K562 (cell line): ENCODE data around the gene PPM1G. TPM values are rescaled to one million over a fixed set of nuclear protein-coding genes. Genes with fewer than 3 reads are reported as not detected.

ENCODE experiments used
- ATAC-seq: fragments of 200-7000 bp; cut with Tn5 transposase; 3 replicates; pipeline ENCODE4 v1.9.1; 2020; ENCODE audit warnings: moderate library complexity
- BruUV-seq: library from RNA; stranded (reverse); fragments of 400-500 nt; replicated peaks from 2 replicates; lab custom pipeline; 2021; lab: Mats Ljungman, UMichigan
- CTCF ChIA-PET: fragments of 300-600 bp; formaldehyde crosslinking; extraction: SDS; loops from one replicate; lab custom pipeline; 2021; ENCODE audit warnings: low intra/inter-chr PET ratio; lab: Yijun Ruan, JAX
- POLR2A ChIA-PET: fragments of 300-600, 350-650 bp; sonication (Branson Sonifier 250); formaldehyde crosslinking; extraction: SDS; loops from one replicate; lab custom pipeline; 2021; ENCODE audit warnings: antibody characterized with exemption, inconsistent platforms; lab: Yijun Ruan, JAX
- DNase-seq, 4 experiments: peaks; one replicate each; pipeline versions ENCODE4 v3.0.0 to v3.0.0-alpha.2; 2011 to 2018; ENCODE audit warnings: low spot score in 3 of 4, mixed read lengths in 3 of 4; ENCODE audit errors: extremely low read depth in 1 of 4
- FAIRE-seq: peaks from 2 replicates; lab custom pipeline; 2011; peaks lifted over from hg19 to GRCh38; lab: Jason Lieb, UNC
- H2AFZ ChIP-seq: 2 replicates; pipeline ENCODE4 v1.6.0; 2011; ENCODE audit warnings: low read depth, low read length, control low read depth, inconsistent platforms
- H3K27ac ChIP-seq: fragments of 200-600 bp; 3 replicates; pipeline ENCODE4 v1.8.0; 2011; ENCODE audit warnings: low read depth, mild to moderate bottlenecking, control low read depth, inconsistent platforms, low read length, moderate library complexity, mixed read lengths; ENCODE audit errors: extremely low read depth
- H3K27me3 ChIP-seq, 2 experiments: fragments of 300-600 bp in 1 of 2; 2 replicates in 1 of 2; 3 replicates in 1 of 2; pipeline versions ENCODE4 v1.6.0 to v1.8.0; 2011; ENCODE audit warnings: inconsistent platforms in 2 of 2, low read length in 2 of 2, mild to moderate bottlenecking in 1 of 2, mixed read lengths in 1 of 2, moderate library complexity in 1 of 2; ENCODE audit not compliant: control insufficient read depth in 2 of 2, insufficient read depth in 2 of 2
- H3K36me3 ChIP-seq: fragments of 300-600 bp; 3 replicates; pipeline ENCODE4 v1.8.0; 2011; ENCODE audit warnings: mild to moderate bottlenecking, low read length, inconsistent platforms; ENCODE audit not compliant: control insufficient read depth, insufficient read depth
- H3K4me1 ChIP-seq, 2 experiments: fragments of 200-600 bp in 1 of 2; replicated peaks in 1 of 2; 2 replicates in 1 of 2; 3 replicates in 1 of 2; pipeline versions ENCODE4 v1.5.1 to v1.8.0; 2011; ENCODE audit warnings: inconsistent platforms in 2 of 2, low read length in 2 of 2, mild to moderate bottlenecking in 1 of 2, mixed read lengths in 1 of 2, moderate library complexity in 1 of 2; ENCODE audit not compliant: control insufficient read depth in 2 of 2, insufficient read depth in 2 of 2
- H3K4me2 ChIP-seq: 2 replicates; pipeline ENCODE4 v1.6.1; 2011; ENCODE audit warnings: low read length, control low read depth, inconsistent platforms, mixed read lengths; ENCODE audit not compliant: insufficient read depth
- H3K4me3 ChIP-seq: fragments of 200-600 bp; sonication (generic), shearing (Covaris generic); 2 replicates; pipeline ENCODE4 v1.5.1; 2016; ENCODE audit warnings: control low read depth, inconsistent platforms
- H3K79me2 ChIP-seq: fragments of 200-600 bp; 3 replicates; pipeline ENCODE4 v1.8.0; 2011; ENCODE audit warnings: low read length, inconsistent platforms; ENCODE audit not compliant: control insufficient read depth, insufficient read depth
- H3K9ac ChIP-seq, 2 experiments: 2 replicates each; pipeline versions ENCODE4 v1.6.0 to v1.6.1; 2011; ENCODE audit warnings: low read depth in 2 of 2, low read length in 2 of 2, control low read depth in 1 of 2, inconsistent platforms in 1 of 2, mild to moderate bottlenecking in 1 of 2, mixed read lengths in 1 of 2; ENCODE audit not compliant: insufficient read depth in 1 of 2
- H3K9me1 ChIP-seq: one replicate; pipeline ENCODE4 v1.6.0; 2011; ENCODE audit warnings: inconsistent platforms, mild to moderate bottlenecking, low read length, moderate library complexity; ENCODE audit not compliant: control insufficient read depth, insufficient read depth
- H3K9me3 ChIP-seq: replicated peaks from 2 replicates; pipeline ENCODE4 v1.5.1; 2011; ENCODE audit warnings: low read depth, low read length, inconsistent platforms; ENCODE audit not compliant: control insufficient read depth, insufficient read depth
- H4K20me1 ChIP-seq: replicated peaks from 2 replicates; pipeline ENCODE4 v1.6.1; 2011; ENCODE audit warnings: low read length, inconsistent platforms, mixed read lengths; ENCODE audit not compliant: control insufficient read depth, insufficient read depth
- CBX1 ChIP-seq: sonication (generic); IDR thresholded peaks from 2 replicates; pipeline ENCODE4 v1.6.1; 2016; ENCODE audit warnings: antibody characterized with exemption, low read depth, mild to moderate bottlenecking
- CHCHD3 ChIP-seq: fragments of 250-450 bp; sonication (Bioruptor Pico); IDR thresholded peaks from 2 replicates; pipeline ENCODE4 v2.1.2; 2022; ENCODE audit warnings: mild to moderate bottlenecking
- FOXA1 ChIP-seq: fragments of 450-650 bp; IDR thresholded peaks from 2 replicates; pipeline ENCODE4 v1.6.1; 2016; ENCODE audit warnings: mild to moderate bottlenecking, borderline replicate concordance
- HNRNPH1 ChIP-seq: fragments of 200-400 bp; formaldehyde crosslinking; optimal IDR thresholded peaks from 2 replicates; pipeline ENCODE3; 2017; ENCODE audit warnings: low read depth, mild to moderate bottlenecking, low read length, moderate library complexity
- MYBL2 ChIP-seq, 2 experiments: fragments of 450-650 bp in 1 of 2; sonication (generic) in 1 of 2; formaldehyde crosslinking in 1 of 2; IDR thresholded peaks; 2 replicates each; pipeline versions ENCODE4 v1.6.1 to v1.8.1; 2017 to 2022; ENCODE audit warnings: borderline replicate concordance in 1 of 2, inconsistent platforms in 1 of 2, low read depth in 1 of 2, mild to moderate bottlenecking in 1 of 2, missing genetic modification reagents in 1 of 2, moderate library complexity in 1 of 2
- SIN3A ChIP-seq, 2 experiments: fragments of 150-350 bp in 1 of 2; IDR thresholded peaks; 2 replicates each; pipeline ENCODE4 v1.6.1; 2011 to 2016; ENCODE audit warnings: borderline replicate concordance in 2 of 2, low read depth in 2 of 2, low read length in 2 of 2, mild to moderate bottlenecking in 2 of 2, moderate library complexity in 2 of 2; ENCODE audit not compliant: control insufficient read depth in 1 of 2
- SRSF3 ChIP-seq: fragments of 200-400 bp; formaldehyde crosslinking; IDR thresholded peaks from 2 replicates; pipeline ENCODE4 v1.6.1; 2016; ENCODE audit warnings: mild to moderate bottlenecking, low read length, moderate library complexity; ENCODE audit not compliant: insufficient read depth
- TARDBP ChIP-seq: fragments of 450-650 bp; IDR thresholded peaks from 2 replicates; pipeline ENCODE4 v1.6.1; 2016
- ZFP1 ChIP-seq: fragments of 450-650 bp; formaldehyde crosslinking; IDR thresholded peaks from 2 replicates; pipeline ENCODE4 v1.4.0; 2020; ENCODE audit warnings: mild to moderate bottlenecking, mixed read lengths
- ZZZ3 ChIP-seq: fragments of 450-650 bp; IDR thresholded peaks from 2 replicates; pipeline ENCODE4 v1.6.1; 2016; ENCODE audit warnings: antibody characterized with exemption, mild to moderate bottlenecking, moderate library complexity
- WGBS: fragments of 100-300 bp; shearing (Covaris generic); methylation state at CpG from one replicate; pipeline ENCODE4 v1.1.6; 2016; ENCODE audit warnings: low coverage, mixed read lengths; ENCODE audit not compliant: insufficient coverage; ENCODE audit errors: missing lambda C conversion rate; 5-methylcytosine and 5-hydroxymethylcytosine counted together
- in situ Hi-C: fragments of 300-500 bp; cut with MboI; formaldehyde crosslinking; loops from 4 replicates; pipeline ENCODE4 v1.15.0; 2018; ENCODE audit warnings: inconsistent platforms, mixed read lengths
- intact Hi-C: fragments of 100-400 bp; cut with micrococcal nuclease; formaldehyde crosslinking; loops from 2 replicates; pipeline ENCODE4 v1.14.2; 2022
- polyA plus RNA-seq, 8 experiments: library from polyadenylated mRNA; depleted of rRNA in 4 of 8; stranded (reverse) in 5 of 8; unstranded in 3 of 8; fragments of >200 nt; fragmentation: Nextera tagmentation in 2 of 8; fragmentation: Illumina TruSeq in 1 of 8; extraction: Ambion mirVana in 2 of 8; extraction: Trizol in 1 of 8; gene quantifications; 2 replicates each; pipeline versions ENCODE4 v1.2.1 to v1.2.3, GENCODE V29; 2011 to 2014; ENCODE audit warnings: inconsistent platforms in 1 of 8, missing spikeins in 1 of 8
- total RNA-seq, 7 experiments: library from RNA; depleted of rRNA in 6 of 7; stranded (reverse); fragments of >200 nt in 6 of 7; fragmentation: Illumina TruSeq in 2 of 7; extraction: Trizol in 2 of 7; gene quantifications; 2 replicates each; pipeline versions ENCODE4 v1.2.1 to v1.2.3, GENCODE V29; 2011 to 2021; ENCODE audit warnings: low replicate concordance in 1 of 7

PPM1G gene
- total and polyA plus RNA-seq, 9 of the 15 experiments (the other 6 are each of a cell fraction or from before 2014, with no cell fraction given) = 61.7 to 230 (median 153) TPM

- H3K79me2 ChIP-seq = no peaks in the 10 kb centered on the region
- H3K9me1 ChIP-seq = peaks cover 4% of the 10 kb centered on the region
- H3K9me3 ChIP-seq = no peaks in the 10 kb centered on the region
- H3K36me3 ChIP-seq = peaks cover 63% of the 10 kb centered on the region
- DNase-seq (no peak), FAIRE-seq (no peak), ATAC-seq (no peak)
- TF ChIP-seq ZFP1 (CRISPR knock-in tag) = no peak
- no peak for TF ChIP-seq SRSF3
- TF ChIP-seq FOXA1 = no peak
- TF ChIP-seq MYBL2 (IDR thresholded peaks at IDR 0.05; ENCODE audit: low read depth) = no peak
- TF ChIP-seq MYBL2 (CRISPR knock-in tag; IDR thresholded peaks at IDR 0.05; ENCODE audit: borderline replicate concordance) = no peak
- TF ChIP-seq TARDBP = no peak
- TF ChIP-seq HNRNPH1 = no peak
- TF ChIP-seq CBX1 = no peak
- no peak for TF ChIP-seq ZZZ3
- TF ChIP-seq SIN3A (IDR thresholded peaks at IDR 0.05; ENCODE audit: borderline replicate concordance in 2 of 2, control insufficient read depth in 1 of 2, low read depth in 2 of 2, low read length in 2 of 2) = no peak
- TF ChIP-seq CHCHD3 (CRISPR knock-in tag) = no peak
- peak overlapping the region; percentile 11; the same call in 1 of the 3 replicates for H3K27ac ChIP-seq
- WGBS = 85% methylated on average over 6 of the region's 6 CpGs
- no TSS peak for BruUV-seq
- CTCF ChIA-PET = no interaction called here
- H2AFZ ChIP-seq = no peak overlapping the region
- no peaks in the 10 kb centered on the region for H4K20me1 ChIP-seq
- no peak overlapping the region for H3K9ac ChIP-seq
- H3K27me3 ChIP-seq = no peaks in the 10 kb centered on the region
- intact Hi-C loops (no loop called here), in situ Hi-C loops (no loop called here)
- H3K4me3 ChIP-seq = no peak overlapping the region
- H3K4me2 ChIP-seq = no peak overlapping the region
- POLR2A ChIA-PET = interaction anchor here (0.9 to 1.4 kb wide), 2 partner anchors 9 to 11 kb away, joined by 4 to 5 read pairs; no protein-coding TSS in a partner anchor
- H3K4me1 ChIP-seq = peaks cover 12 to 24% of the 10 kb centered on the region in 2 experiments; a peak in 4 of 5 replicates
These were observed 33.5 kb upstream of the PPM1G start for GRCh38 chr2:27442920-27443282.
